Limb (tissue), 2 donors: ENCODE results near the gene CEP164.
"Not testable (repeated sequence)": the region's sequence is repeated elsewhere in the genome, so short reads cannot be mapped to it uniquely, and the experiment has no call there.

Source experiments
- DNase-seq, 2 donors: peaks; one replicate each; pipeline ENCODE4 v3.0.0-alpha.2; 2016; ENCODE audit errors: extremely low spot score in 2 of 2

The CEP164 gene

GRCh38 chr11:117392979-117393378 lies 65.3 kb downstream of the CEP164 start:
- no peak for DNase-seq

GRCh38 chr11:117394221-117394925 lies 66.7 kb downstream of the CEP164 start:
- DNase-seq: no peak

- DNase-seq: no peak
Measured at GRCh38 chr11:117395476-117395875, 67.8 kb downstream of the CEP164 start.

GRCh38 chr11:117396970-117397369 lies 69.3 kb downstream of the CEP164 start:
- DNase-seq: no peak

GRCh38 chr11:117398618-117399017 lies 71.0 kb downstream of the CEP164 start:
- not testable (repeated sequence) for DNase-seq

GRCh38 chr11:117399100-117399840 lies 71.6 kb downstream of the CEP164 start:
- DNase-seq: not testable (repeated sequence)

- not testable (repeated sequence) for DNase-seq
Measured at GRCh38 chr11:117405898-117406297, 78.2 kb downstream of the CEP164 start.

GRCh38 chr11:117407016-117407415 lies 79.4 kb downstream of the CEP164 start:
- no peak for DNase-seq

- no peak for DNase-seq
Measured at GRCh38 chr11:117408356-117408755, 80.7 kb downstream of the CEP164 start.

GRCh38 chr11:117409511-117409910 lies 81.9 kb downstream of the CEP164 start:
- no peak for DNase-seq

GRCh38 chr11:117410238-117410637 lies 82.6 kb downstream of the CEP164 start:
- no peak for DNase-seq

- peak in 1 of 2 donors; percentile 16 for DNase-seq
Measured at GRCh38 chr11:117410861-117411710, 83.4 kb downstream of the CEP164 start.

GRCh38 chr11:117411736-117412135 lies 84.1 kb downstream of the CEP164 start:
- no peak for DNase-seq

GRCh38 chr11:117412176-117412575 lies 84.5 kb downstream of the CEP164 start:
- DNase-seq: no peak

- DNase-seq: no peak
Measured at GRCh38 chr11:117412653-117413275, 85.1 kb downstream of the CEP164 start.

- DNase-seq: no peak
Measured at GRCh38 chr11:117413616-117414015, 86.0 kb downstream of the CEP164 start.

- DNase-seq: no peak
Measured at GRCh38 chr11:117414724-117415123, 87.1 kb downstream of the CEP164 start.

- no peak for DNase-seq
Measured at GRCh38 chr11:117415358-117415896, 87.8 kb downstream of the CEP164 start.

- no peak for DNase-seq
Measured at GRCh38 chr11:117417342-117417741, 89.7 kb downstream of the CEP164 start.

- no peak for DNase-seq
Measured at GRCh38 chr11:117417856-117418255, 90.2 kb downstream of the CEP164 start.
